ENCODE results near the gene SUPT20H.
"Not testable (repeated sequence)": the region's sequence is repeated elsewhere in the genome, so short reads cannot be mapped to it uniquely, and the experiment has no call there.

SUPT20H gene

DNA sequence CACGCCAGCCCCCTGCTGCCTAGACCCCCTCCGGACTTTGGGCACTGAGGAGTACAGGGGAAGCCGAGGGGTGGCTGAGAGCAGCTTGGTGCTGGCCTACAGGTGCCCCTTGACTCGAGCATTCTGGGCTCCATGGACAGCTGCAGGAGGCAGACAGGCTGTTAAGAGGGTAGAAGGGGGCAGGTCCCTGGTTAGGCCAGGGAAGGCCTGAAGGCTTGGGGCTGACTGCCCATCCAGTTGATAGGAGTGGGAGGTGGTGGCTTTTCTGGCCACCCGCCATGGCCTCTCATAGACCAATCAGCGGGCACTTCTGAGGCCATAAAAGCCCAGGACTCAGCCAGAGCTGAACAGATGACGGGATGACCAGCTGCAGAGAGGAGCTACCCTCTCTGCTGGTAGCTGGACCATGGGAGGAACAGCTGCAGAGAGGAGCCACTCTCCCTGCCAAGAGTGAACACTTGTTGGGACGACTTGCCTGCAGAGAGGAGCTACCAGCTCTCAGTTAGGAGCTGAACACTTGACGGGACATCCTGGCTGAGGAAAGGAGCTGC, 10.7 kb upstream of the SUPT20H start:
- no peak for DNase-seq (ENCODE audit: low read depth in 1 of 2, low spot score in 1 of 2)

DNA sequence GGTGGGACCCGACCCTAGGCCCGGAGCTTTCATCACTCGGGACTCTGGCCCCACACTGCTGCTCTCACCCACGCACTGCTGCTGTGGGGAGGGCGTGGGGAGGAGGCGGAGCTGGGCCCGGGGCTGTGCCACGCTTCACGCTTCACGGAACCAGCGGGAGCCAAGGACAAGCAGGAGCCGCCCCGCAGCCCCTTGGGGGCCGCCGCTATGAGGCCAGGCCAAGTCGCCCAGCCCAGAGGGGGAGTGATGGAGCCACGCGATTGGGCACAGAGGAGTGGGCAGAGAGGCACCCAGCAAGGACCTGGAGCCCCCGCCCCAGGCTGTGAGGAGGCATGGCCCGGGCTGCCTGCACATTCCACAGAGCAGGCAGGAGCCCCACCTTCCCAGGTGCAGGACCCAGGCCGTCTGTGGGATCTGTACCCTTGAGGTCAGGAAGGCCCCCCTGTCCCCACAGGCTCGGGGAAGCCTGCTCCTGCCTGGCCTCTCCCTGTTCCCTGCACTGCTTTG, 10.2 kb upstream of the SUPT20H start:
- DNase-seq (ENCODE audit: low read depth in 1 of 2, low spot score in 1 of 2): no peak

DNA sequence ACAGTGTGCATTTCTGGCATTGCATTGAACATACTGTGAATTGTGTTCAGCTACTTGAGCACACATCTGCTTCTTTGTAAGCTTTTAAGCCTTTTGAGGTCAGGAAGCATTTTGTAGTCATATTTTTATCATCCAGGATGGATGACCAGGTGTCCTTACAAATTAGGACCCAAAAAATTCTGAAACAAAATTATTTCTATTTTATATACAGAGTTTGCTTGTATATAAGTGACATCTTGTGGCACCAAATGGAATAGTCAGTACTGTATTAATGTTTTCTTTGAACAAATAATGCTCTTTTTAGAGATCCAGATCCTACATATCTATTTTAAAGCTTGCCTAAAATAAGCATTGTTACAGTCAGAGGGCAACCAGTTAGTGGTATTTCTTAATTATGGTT, 9.5 kb upstream of the SUPT20H start:
- DNase-seq (ENCODE audit: low read depth in 1 of 2, low spot score in 1 of 2): no peak

DNA sequence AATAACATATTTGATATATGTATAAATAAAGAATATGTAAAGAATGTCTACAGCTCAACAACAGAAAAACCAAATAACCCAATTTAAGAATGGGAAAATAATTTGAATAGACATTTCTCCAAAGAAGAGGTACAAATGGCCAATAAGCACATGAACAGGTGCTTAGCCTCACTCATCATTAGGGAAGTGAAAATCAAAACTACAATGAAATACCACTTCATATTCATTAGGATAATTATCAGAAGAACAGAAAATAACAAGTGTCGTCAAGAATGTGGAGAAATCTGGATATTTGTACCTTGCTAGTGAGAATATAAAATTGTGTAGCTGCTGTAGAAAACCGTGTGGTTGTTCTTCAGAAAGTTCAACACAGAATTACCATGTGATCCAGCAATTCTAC, 8.4 kb upstream of the SUPT20H start:
- DNase-seq (ENCODE audit: low read depth in 1 of 2, low spot score in 1 of 2): no peak

DNA sequence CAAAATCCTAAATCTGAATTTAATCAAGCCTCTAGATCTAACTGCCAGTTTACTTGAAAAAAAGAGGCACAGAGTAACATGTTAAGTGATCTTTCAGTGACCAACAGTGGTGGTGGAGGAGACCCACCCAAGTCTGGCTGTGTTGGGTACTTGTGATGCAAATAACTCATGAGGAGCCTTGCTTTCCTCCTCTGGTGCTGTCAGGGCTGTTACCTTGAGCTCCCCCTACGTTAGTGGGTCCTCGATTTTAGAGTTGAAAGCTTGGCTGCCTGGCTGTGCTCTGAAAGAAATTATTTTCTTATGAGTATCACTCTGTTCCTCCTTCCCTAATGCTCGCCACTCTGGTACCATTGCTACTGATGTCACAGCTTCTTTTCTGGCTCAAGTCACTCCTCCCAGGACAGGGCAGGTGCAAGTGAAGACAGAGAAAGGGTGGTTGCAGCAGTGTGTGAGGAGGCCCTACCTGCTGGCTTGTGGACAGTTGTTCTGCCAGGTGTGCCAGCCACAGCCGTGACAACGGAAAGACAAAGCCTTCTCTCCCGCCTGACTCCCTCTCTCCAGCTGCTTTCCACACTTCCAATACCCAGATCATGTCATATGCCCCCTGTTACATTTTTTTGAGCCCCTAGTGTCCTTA, 6.5 kb upstream of the SUPT20H start:
- DNase-seq (ENCODE audit: low read depth in 1 of 2, low spot score in 1 of 2): no peak

DNA sequence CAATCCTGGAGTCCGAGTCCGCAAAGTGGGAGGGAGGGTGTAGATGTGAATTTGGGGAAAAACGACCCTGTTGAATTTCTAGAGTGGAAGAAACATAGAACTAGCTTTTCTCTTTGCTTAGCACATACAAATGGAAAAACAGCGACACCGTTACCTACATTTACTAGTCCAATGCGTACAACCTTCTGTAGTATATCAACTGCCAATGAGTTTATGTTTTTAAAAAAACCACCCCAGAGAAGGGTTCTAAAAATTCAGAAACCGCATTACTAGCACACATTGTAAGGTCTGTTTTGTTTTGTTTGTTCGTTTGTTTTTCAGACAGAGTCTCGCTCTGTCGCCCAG, 332 bp upstream of the SUPT20H start:
- no peak for DNase-seq (ENCODE audit: low read depth in 1 of 2, low spot score in 1 of 2)

DNA sequence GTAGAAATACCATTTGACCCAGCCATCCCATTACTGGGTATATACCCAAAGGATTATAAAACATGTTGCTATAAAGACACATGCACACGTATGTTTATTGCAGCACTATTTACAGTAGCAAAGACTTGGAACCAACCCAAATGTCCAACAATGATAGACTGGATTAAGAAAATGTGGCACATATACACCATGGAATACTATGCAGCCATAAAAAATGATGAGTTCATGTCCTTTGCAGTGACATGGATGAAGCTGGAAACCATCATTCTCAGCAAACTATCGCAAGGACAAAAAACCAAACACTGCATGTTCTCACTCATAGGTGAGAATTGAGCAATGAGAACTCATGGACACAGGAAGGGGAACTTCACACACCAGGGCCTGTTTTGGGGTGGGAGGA, 3.3 kb downstream of the SUPT20H start:
- not testable (repeated sequence) for DNase-seq (ENCODE audit: low read depth in 1 of 2, low spot score in 1 of 2)

DNA sequence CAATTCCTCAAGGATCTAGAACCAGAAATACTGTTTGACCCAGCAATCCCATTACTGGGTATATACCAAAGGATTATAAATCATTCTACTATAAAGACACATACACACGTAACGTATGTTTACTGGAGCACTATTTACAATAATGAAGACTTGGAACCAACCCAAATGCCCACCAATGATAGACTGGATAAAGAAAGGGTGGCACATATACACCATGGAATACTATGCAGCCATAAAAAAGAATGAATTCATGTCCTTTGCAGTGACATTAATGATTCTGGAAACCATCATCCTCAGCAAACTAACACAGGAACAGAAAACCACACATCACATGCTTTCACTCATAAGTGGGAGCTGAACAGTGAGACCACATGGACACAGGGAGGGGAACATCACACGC, 6.4 kb downstream of the SUPT20H start:
- not testable (repeated sequence) for DNase-seq (ENCODE audit: low read depth in 1 of 2, low spot score in 1 of 2)

DNA sequence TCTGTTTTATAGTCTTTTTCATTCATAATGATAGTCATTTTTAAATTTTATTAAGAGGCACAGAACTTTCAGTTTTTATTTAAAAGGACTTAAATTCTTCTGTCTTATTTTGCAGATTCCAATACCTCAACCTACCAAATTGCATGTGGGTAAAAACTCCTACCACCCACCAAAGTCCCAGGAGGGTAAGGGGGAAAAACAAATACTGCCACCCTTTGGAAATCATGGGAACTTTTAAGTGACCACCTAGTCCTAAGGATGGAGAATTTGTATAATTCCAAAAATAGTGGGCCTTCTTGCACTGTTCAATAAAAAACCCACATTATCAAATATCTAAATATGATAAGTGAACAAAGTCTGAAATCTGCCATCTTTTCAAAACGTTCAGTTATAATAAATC, 9.7 kb downstream of the SUPT20H start:
- DNase-seq (ENCODE audit: low read depth in 1 of 2, low spot score in 1 of 2): no peak

DNA sequence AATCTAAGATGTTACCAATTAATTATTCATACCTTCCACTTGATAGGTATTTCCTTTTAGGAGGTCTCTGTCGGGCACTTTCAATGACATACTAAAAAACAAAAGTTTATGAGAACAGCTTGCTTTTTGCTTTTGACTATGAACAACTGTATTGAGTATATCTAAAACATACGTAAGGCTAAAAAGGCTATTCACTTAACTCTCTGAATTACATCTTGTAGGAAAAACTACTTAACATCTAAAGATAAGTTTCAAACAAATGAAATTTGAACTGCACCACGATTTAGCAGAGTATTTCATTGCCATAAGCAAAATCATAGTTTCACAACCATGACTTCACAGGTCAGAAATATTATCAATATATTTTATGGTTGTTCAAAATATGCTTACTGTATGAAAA, 11.6 kb downstream of the SUPT20H start:
- no peak for DNase-seq (ENCODE audit: low read depth in 1 of 2, low spot score in 1 of 2)

DNA sequence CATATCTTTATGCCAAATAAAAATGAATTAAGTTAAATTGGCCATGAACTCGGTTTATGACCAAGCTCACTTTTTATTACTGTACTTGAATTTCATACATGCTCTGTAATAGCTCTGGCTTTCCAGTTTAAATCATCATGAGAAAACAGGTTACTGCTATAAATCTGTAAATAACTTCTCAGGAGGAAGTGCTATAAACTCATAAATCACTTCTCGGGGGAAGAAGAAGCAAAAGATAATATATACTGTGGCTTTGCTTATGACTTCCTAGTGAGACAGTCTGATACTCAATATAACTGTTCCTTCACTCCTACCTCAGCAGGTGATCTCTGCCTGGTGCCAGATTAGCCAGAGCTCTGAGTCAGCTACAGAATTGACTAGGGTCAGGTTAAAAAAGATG, 12.5 kb downstream of the SUPT20H start:
- no peak for DNase-seq (ENCODE audit: low read depth in 1 of 2, low spot score in 1 of 2)

DNA sequence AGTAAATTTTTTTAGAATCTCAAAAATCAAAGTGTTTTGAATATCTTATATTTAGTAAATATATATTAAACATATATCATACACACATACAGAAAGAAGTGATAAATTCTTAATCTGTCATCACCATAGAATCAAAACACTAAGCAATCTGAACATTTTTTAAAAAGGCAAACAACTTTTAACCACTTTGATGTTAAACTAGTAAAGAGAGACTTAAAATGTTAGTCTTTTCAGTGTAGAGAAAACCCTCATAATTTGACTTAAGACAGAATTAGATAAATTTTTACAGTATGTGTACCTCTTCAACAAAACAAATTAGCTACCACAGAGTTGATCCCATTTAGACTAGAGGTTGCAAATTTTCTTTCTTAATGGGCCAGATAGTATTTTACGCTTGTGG, 13.4 kb downstream of the SUPT20H start:
- no peak for DNase-seq (ENCODE audit: low read depth in 1 of 2, low spot score in 1 of 2)

DNA sequence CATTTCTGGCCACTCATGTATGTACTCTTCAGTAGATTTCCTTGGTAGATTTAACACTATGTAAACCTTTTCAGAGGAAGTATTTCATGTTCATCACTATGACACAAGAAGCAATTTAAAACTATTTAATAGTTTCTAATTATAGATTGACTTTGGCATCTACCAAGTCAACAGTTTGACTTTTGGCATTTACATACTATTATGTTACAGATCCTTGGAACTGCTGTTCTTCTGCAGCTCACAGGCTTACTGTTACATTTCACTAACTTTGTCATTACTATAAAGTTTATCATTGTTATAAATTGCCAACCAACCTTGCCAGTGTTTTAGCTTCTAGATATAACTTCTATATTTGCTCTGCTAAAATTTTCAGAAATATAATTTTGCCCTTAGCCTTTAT, 18.7 kb downstream of the SUPT20H start:
- no peak for DNase-seq (ENCODE audit: low read depth in 1 of 2, low spot score in 1 of 2)

DNA sequence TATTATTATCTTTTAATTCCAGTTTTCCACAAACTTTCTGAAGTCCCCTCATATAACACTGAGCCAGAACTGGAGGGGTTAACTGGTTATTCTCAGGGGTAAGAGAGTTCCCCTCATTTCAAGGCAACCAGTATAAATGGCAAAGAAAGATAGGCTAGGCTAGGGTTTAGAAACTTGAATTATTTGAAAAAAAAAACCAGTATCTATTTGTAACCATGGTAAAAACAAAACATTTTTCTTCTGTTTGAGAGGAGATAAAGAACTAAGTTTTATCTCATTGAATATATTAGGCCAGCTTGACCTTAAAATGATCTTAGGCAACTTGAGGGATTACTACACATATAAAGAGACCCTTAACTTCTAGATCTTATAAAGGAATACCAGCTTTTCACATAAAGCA, 19.6 kb downstream of the SUPT20H start:
- DNase-seq (ENCODE audit: low read depth in 1 of 2, low spot score in 1 of 2): no peak

DNA sequence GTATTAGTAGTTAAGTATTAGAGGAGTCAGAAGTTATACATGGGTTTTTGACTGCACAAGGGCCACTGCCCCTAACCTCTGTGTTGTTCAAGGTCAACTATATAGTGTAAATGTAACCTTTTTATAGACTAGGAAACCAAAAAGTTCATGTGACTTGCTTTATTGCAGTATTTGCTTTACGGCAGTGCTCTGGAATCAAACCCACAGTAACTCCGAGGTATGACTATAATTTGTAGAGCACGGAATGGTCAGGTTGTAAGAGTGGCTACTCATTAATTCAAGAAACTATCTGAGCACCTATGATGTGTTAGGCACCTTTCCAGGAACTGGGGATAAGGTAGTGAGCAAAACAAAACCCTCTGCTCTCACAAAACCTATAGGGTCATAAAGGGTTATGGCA, 22.2 kb downstream of the SUPT20H start:
- no peak for DNase-seq (ENCODE audit: low read depth in 1 of 2, low spot score in 1 of 2)

DNA sequence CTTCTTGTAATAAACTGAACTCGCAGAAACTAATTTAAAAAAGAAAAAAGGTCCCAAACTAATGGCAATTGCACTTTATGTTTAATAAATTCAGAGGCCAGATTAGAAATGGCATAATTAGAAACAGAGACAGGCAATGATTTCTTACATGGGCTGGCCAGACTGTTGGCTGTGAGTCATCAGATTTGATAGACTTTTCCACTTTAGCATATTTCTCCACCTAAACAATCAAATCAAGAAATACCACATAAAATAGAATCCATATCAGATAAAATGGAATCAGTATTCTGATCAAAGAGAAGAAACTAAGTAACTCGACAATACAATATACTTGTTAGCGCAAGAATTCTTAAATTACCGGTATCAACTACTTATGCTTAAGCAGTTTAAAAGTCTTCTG, 29.9 kb downstream of the SUPT20H start:
- no peak for DNase-seq (ENCODE audit: low read depth in 1 of 2, low spot score in 1 of 2)

DNA sequence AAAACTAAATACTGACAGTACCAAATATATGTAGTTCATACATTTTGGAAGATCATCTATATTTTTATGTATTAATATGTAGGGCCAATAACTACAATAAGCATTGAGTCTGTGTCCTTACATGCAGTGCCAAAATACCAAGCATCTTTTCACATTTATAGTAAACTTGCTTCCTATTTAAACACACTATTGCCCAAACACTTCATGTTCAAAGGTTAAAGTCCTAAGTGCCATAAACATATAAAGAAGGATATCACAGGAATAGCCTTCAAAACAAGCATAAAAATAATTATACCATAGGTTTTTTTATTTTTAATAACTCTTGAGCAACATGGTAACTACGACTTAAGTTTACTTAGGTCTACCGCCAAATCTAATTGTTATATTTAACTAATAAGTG, 31.8 kb downstream of the SUPT20H start:
- no peak for DNase-seq (ENCODE audit: low read depth in 1 of 2, low spot score in 1 of 2)

DNA sequence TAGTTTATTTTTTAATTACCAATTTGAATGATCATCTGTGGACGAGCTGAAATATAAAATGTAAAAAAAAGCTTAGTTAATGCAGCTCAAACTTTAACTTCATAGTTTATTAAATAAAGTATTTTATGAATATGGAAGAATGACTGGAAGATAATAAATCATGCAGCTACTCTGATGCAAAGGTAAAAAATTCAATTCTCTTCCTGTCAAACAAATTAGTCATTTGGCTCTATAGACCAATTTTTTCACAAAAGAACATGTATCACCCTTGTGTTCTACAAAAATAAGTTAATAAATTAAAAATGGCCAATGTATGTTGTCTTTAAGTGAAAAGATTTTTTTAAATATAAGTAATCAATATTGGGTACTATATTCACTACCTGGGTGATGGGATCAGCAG, 32.7 kb downstream of the SUPT20H start:
- DNase-seq (ENCODE audit: low read depth in 1 of 2, low spot score in 1 of 2): no peak

DNA sequence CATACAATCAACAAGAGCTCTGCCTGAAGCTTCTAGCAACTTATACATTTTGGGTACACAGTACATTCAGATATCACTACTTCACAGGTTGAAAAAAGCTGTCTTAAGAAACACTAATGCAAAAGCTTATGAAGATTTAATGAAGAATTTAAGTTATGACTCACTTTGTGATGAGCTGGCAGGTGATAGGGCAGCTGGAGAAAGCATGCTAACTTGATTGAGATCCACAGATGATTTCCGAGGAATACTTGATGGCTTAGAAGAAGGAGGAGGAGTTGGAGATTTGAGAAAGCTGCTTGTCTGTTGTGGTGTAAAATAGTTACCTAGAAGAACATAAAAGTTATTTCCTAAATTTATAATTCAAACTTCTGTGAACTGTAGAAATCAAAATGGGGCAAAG, 35.6 kb downstream of the SUPT20H start:
- DNase-seq (ENCODE audit: low read depth in 1 of 2, low spot score in 1 of 2): no peak

DNA sequence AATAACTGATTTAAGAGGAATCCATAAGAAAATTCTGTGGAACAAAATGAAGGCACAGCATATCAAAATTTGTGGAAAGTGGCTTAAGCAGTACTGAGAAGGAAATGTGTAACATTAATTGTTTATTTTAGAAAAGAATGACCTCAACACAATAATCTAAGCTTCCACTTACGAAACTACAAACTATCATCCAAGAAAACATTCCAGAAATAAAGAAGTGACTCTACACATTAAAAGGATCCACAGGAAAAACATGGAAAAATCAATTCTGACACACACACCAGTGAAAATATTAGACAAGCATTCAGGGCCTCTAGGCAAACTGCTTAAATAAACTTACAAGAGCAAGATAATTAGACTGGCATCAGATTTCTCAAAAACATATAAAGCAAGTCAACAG, 44.9 kb downstream of the SUPT20H start:
- DNase-seq (ENCODE audit: low read depth in 1 of 2, low spot score in 1 of 2): no peak

DNA sequence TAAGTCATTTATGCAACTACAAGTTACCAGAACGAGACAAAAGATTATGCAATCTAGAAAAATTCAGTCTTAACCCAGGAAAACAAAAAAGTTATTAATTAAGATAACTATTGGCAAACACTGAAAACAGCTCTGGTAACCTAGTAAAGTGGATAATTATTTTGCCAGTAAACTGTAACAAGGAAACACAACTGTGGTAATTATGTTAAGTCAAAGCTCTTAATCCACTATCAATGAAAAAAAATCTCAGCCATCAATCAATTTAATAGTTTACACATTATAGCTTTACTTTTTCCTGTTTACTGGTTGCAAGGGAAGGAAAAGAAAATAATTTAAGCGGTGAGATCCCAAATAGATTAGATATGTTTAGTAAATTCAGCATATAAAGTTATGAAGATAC, 47.7 kb downstream of the SUPT20H start:
- no peak for DNase-seq (ENCODE audit: low read depth in 1 of 2, low spot score in 1 of 2)

DNA sequence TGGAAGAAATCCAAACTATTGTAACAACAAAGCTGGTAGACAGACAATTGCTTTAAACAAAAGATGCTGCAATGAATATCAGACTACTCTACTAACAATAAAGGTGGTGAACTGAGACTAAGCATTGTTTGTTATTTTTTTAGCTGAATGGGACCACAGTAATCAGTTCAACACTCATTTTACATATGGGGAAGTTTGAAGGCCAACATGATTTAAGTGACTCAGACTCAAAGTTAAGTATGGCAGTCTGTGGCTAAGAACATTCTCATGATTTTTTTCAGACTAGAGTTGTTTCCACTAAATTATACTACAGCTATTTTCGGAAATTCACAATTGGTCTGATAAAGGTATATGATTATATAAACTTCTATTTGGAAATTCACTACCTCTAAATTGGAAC, 48.5 kb downstream of the SUPT20H start:
- no peak for DNase-seq (ENCODE audit: low read depth in 1 of 2, low spot score in 1 of 2)

DNA sequence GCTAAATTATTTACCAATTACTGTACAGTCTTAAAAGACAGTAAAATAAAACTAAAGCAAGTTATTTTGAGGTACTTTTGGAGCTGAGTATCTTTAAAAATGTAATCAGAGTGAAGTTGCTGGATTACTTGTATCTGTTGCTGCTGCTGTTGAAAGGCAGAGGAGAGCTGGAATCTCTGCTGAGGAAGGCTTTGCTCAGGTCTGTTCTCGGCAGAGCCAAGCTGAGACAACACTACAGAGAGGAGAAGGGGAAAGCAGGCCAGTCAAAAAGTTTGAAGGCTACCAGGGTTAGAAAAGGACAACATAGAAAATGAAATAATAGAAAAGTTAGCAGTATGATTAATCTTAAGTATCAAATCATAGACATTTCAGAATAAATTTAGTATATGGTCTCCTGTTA, 49.1 kb downstream of the SUPT20H start:
- no peak for DNase-seq (ENCODE audit: low read depth in 1 of 2, low spot score in 1 of 2)

DNA sequence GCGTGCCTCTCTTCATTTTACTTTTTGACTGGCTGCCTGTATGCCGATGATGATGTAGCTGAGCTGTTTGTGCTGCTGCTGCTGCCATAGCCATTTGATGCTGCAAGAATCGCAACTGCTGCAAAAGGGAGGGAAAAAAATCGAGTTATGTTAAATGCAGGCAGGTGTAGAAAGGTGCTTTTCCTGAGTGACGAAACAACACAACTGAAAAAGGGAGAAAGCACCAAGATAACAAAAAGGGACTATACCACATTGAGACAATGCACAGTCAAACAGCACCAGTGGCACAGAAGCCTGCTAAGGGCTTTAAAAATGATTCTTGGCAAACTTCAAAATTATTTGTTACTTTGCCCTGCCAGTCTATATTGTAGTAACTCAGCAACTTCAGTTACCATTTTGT, 49.8 kb downstream of the SUPT20H start:
- no peak for DNase-seq (ENCODE audit: low read depth in 1 of 2, low spot score in 1 of 2)
